Measurements from ENCODE around the gene ZAR1.

ZAR1 gene

DNA sequence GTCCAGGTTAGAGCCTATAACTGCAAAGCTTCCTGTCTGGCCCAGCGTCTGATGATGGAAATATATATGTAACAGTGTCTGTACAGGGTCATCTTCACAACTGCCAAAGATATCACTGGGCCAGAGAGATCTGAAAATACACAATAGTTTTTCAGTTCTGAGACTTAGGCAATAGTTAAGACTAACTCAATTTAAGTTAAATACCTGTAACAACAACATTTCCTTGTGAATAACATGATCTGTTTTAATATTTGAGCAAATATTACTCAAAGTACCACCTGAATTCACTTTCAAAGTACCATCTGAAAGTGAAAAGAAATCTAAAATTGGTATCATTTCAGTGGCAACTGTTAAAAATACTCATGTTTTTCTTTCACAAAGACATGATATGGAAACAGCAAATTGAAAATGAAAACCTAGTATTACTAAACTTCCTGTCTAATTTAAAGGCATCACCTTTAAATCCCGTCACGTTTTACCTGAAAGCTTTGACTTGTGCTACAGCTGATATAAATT is 9.6 kb downstream of the ZAR1 start:
- no peak for DNase-seq (ENCODE audit: low read depth)
- TF ChIP-seq, protein P1, sequence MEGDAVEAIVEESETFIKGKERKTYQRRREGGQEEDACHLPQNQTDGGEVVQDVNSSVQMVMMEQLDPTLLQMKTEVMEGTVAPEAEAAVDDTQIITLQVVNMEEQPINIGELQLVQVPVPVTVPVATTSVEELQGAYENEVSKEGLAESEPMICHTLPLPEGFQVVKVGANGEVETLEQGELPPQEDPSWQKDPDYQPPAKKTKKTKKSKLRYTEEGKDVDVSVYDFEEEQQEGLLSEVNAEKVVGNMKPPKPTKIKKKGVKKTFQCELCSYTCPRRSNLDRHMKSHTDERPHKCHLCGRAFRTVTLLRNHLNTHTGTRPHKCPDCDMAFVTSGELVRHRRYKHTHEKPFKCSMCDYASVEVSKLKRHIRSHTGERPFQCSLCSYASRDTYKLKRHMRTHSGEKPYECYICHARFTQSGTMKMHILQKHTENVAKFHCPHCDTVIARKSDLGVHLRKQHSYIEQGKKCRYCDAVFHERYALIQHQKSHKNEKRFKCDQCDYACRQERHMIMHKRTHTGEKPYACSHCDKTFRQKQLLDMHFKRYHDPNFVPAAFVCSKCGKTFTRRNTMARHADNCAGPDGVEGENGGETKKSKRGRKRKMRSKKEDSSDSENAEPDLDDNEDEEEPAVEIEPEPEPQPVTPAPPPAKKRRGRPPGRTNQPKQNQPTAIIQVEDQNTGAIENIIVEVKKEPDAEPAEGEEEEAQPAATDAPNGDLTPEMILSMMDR (conservative IDR thresholded peaks at IDR 0.05; ENCODE audit: low read length): no peak
- H3K4me3 ChIP-seq (ENCODE audit: low read length): no peak overlapping the region

DNA sequence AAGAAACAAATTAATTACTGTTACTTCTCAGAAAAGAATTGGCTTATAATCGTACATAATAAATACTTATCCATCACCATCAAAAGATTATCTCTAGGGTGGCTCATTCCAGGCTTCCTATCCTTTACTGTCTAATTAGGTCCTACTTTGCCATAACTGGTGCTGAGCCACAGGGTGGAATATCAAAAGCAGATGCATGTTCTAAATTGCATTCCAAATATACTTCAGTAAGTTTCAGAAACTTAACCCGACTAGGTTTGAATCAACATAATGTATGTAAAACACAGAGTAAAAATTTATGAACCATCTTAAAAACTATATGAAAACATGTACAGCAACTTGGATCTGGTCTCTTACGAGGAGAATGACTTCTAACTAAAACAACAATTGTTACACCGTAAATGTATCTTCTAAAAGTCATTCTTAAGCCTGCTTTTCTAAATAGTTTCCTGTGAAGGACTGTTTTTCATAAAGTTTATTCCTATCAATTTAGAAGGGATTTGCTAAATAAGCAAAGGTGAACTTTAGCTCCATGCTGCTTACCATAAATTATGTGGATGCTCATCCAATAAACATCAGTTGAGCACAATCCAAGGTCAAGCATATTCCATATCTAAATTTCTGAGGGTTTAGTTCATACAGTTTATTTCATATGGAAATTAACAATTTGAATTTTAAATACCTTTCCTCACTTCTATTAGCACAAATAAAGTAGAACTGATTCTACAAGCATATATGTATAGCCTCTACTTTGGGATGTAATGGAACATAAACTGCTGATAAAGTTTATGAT is 13.4 kb downstream of the ZAR1 start:
- H3K4me3 ChIP-seq (ENCODE audit: low read length): no peak overlapping the region
- TF ChIP-seq, protein P1 (conservative IDR thresholded peaks at IDR 0.05; ENCODE audit: low read length): no peak
- DNase-seq (ENCODE audit: low read depth): peak; percentile 18

DNA sequence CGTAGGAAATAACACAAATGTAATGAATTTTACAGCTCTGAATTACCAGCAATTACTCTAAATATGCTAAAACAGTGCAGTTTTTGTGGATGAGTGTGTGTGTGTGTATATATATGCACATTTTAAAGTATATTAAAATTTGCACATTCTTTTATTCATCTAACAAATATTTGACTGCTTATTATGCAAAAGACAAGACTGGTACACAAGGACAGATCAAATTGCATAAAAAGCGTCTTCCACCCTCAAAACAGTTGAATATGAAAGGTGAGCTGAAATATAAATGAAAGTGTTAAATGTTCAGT is 13.9 kb downstream of the ZAR1 start:
- no peak for DNase-seq (ENCODE audit: low read depth)
- TF ChIP-seq, protein P1 (conservative IDR thresholded peaks at IDR 0.05; ENCODE audit: low read length): no peak
- no peak overlapping the region for H3K4me3 ChIP-seq (ENCODE audit: low read length)

DNA sequence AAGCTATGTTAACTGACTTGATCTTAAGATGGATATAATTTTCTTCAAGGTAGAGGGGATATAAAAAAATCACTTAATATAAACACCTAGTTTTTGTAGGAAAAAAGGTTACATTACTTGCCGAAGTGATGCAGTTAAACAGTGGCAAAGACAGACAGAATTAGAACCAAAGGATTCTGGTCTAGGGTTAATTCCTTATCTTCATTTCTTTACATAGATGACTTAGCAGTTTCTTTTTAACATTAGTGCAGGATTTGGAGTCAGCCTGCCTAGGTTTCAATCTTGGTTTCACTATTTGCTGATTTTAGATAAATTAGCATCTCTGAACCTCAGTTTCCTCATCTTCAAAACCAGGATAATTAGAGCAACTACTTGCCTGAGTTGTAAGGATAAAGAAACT is 14.3 kb downstream of the ZAR1 start:
- no peak overlapping the region for H3K4me3 ChIP-seq (ENCODE audit: low read length)
- TF ChIP-seq, protein P1 (conservative IDR thresholded peaks at IDR 0.05; ENCODE audit: low read length): no peak
- no peak for DNase-seq (ENCODE audit: low read depth)

DNA sequence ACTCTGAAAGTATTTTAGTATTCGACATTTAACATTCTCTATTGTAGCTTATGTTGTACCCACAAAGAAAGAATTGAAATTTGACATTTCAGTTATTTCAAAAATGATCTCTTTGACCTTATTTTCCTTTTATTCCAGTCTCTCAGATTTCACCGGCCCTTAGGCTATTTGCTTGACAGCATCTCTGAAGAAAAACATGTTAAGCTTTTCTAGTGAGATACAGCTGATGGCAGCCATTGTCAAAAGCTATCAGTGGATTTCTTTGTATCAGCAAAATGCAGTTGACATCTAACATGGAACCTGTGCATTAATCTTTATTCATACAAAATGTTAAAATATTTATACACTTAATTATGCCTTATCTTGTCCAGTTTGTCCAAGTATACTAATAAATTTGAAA is 16.7 kb downstream of the ZAR1 start:
- H3K4me3 ChIP-seq (ENCODE audit: low read length): no peak overlapping the region
- DNase-seq (ENCODE audit: low read depth): no peak
- TF ChIP-seq, protein P1 (conservative IDR thresholded peaks at IDR 0.05; ENCODE audit: low read length): no peak

DNA sequence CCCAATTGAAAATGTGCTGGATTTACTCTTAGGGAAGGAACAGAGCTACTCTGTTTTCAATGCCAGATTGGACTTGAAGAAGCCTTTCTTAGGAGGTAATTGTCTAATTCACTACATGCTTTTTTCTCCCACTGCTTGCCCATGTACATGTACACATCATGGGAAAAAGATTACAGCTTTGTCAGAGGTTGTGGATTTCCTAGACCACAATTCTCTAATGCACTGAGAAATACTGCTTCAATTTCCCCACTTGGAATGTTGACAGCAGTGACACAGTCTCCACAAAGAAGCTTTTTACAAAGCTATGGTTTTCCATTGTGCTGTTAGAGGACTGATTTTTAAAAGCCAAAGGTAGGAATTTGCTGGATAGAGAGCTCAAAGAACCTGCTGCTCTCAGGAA is 19.5 kb downstream of the ZAR1 start:
- peak; percentile 40 for DNase-seq (ENCODE audit: low read depth)
- TF ChIP-seq, protein P1 (conservative IDR thresholded peaks at IDR 0.05; ENCODE audit: low read length): no peak
- no peak overlapping the region for H3K4me3 ChIP-seq (ENCODE audit: low read length)

DNA sequence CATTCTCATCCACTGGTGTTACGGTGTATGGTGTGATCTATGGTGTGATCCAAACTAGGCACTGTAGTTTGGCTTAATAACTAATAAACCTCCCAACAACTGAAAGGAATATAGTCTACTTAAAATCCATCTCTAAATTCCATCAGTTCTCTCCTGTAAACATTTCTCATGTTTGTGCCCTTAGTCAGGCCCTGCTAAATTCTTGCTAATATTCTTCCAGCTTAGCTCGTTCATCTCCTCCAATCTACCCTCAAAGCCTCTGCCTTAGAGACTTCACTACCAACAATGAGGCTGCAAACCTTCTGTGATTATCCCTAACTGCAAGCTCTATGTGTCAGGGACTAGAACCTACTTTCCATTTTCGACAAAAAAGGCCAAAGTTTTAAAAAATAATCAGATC is 28.1 kb downstream of the ZAR1 start:
- no peak for DNase-seq (ENCODE audit: low read depth)
- TF ChIP-seq, protein P1 (conservative IDR thresholded peaks at IDR 0.05; ENCODE audit: low read length): no peak
- no peak overlapping the region for H3K4me3 ChIP-seq (ENCODE audit: low read length)
